H9 (cell line): ENCODE measurements around the gene FNDC3B. TPM values are rescaled to one million over a fixed set of nuclear protein-coding genes. Genes with fewer than 3 reads are reported as not detected.

Experiments used
- DNase-seq: peaks from one replicate; pipeline ENCODE4 v3.0.0-alpha.2; 2017
- H2AFZ ChIP-seq: one replicate; pipeline ENCODE4 v1.6.1; 2013; ENCODE audit warnings: mild to moderate bottlenecking, low read length, control low read depth, moderate library complexity
- H2AK5ac ChIP-seq: 2 replicates; pipeline ENCODE4 v1.6.1; 2013; ENCODE audit warnings: low read length, control low read depth, mixed read lengths; ENCODE audit not compliant: insufficient read length
- H2BK120ac ChIP-seq: one replicate; pipeline ENCODE4 v1.6.1; 2013; ENCODE audit warnings: low read depth, mild to moderate bottlenecking, low read length, control low read depth, inconsistent platforms; ENCODE audit not compliant: poor library complexity, severe bottlenecking
- H2BK12ac ChIP-seq: 2 replicates; pipeline ENCODE4 v1.6.1; 2013; ENCODE audit warnings: low read length, control low read depth, mixed read lengths, low read depth; ENCODE audit not compliant: insufficient read length
- H2BK15ac ChIP-seq: 2 replicates; pipeline ENCODE4 v1.6.1; 2013; ENCODE audit warnings: low read depth, low read length, control low read depth
- H2BK20ac ChIP-seq: one replicate; pipeline ENCODE4 v1.6.1; 2013; ENCODE audit warnings: low read depth, mild to moderate bottlenecking, low read length, control low read depth, inconsistent platforms; ENCODE audit not compliant: poor library complexity, severe bottlenecking
- H2BK5ac ChIP-seq: 2 replicates; pipeline ENCODE4 v1.6.1; 2013; ENCODE audit warnings: low read length, control low read depth, mixed read lengths; ENCODE audit not compliant: insufficient read length
- H3K14ac ChIP-seq: 2 replicates; pipeline ENCODE4 v1.6.1; 2013; ENCODE audit warnings: low read length, control low read depth; ENCODE audit not compliant: insufficient read depth
- H3K18ac ChIP-seq: 2 replicates; pipeline ENCODE4 v1.6.1; 2013; ENCODE audit warnings: low read depth, mild to moderate bottlenecking, mixed read lengths, low read length, control low read depth; ENCODE audit not compliant: insufficient read length
- H3K23ac ChIP-seq: 2 replicates; pipeline ENCODE4 v1.6.1; 2013; ENCODE audit warnings: low read length, control low read depth, mixed read lengths, low read depth; ENCODE audit not compliant: insufficient read length
- H3K23me2 ChIP-seq: 2 replicates; pipeline ENCODE4 v1.6.1; 2013; ENCODE audit warnings: low read depth, mild to moderate bottlenecking, mixed read lengths, low read length, control low read depth; ENCODE audit not compliant: insufficient read length, poor library complexity, severe bottlenecking
- H3K27ac ChIP-seq: 2 replicates; pipeline ENCODE4 v1.5.1; 2013; ENCODE audit warnings: low read length, control low read depth, mixed read lengths, low read depth; ENCODE audit not compliant: insufficient read length
- H3K27me3 ChIP-seq: 2 replicates; pipeline ENCODE4 v1.6.1; 2013; ENCODE audit warnings: low read length, control low read depth, inconsistent platforms; ENCODE audit not compliant: insufficient read depth
- H3K4ac ChIP-seq: 2 replicates; pipeline ENCODE4 v1.6.1; 2013; ENCODE audit warnings: low read depth, mild to moderate bottlenecking, control low read depth, inconsistent platforms, low read length, moderate library complexity
- H3K4me1 ChIP-seq: 2 replicates; pipeline ENCODE4 v1.6.1; 2013; ENCODE audit warnings: low read length, control low read depth, inconsistent platforms; ENCODE audit not compliant: insufficient read depth
- H3K4me2 ChIP-seq: 2 replicates; pipeline ENCODE4 v1.6.1; 2013; ENCODE audit warnings: low read length, control low read depth, mixed read lengths; ENCODE audit not compliant: insufficient read length, insufficient read depth
- H3K56ac ChIP-seq: 2 replicates; pipeline ENCODE4 v1.6.1; 2013; ENCODE audit warnings: low read depth, mild to moderate bottlenecking, mixed read lengths, low read length, control low read depth; ENCODE audit not compliant: insufficient read length
- H3K79me1 ChIP-seq: 2 replicates; pipeline ENCODE4 v1.6.1; 2013; ENCODE audit warnings: low read depth, mild to moderate bottlenecking, moderate library complexity, low read length, control low read depth, inconsistent platforms; ENCODE audit not compliant: insufficient read depth, poor library complexity, severe bottlenecking
- H3K79me2 ChIP-seq: 2 replicates; pipeline ENCODE4 v1.6.1; 2013; ENCODE audit warnings: low read length, control low read depth, inconsistent platforms; ENCODE audit not compliant: insufficient read depth
- H3K9ac ChIP-seq: 2 replicates; pipeline ENCODE4 v1.6.1; 2013; ENCODE audit warnings: low read length, control low read depth, mixed read lengths; ENCODE audit not compliant: insufficient read length; ENCODE audit errors: extremely low read depth
- H3K9me3 ChIP-seq: one replicate; pipeline ENCODE4 v1.6.1; 2013; ENCODE audit warnings: low read depth, low read length, inconsistent platforms; ENCODE audit not compliant: control insufficient read depth
- H3T11ph ChIP-seq: one replicate; pipeline ENCODE4 v1.6.1; 2013; ENCODE audit warnings: mild to moderate bottlenecking, low read length, control low read depth, inconsistent platforms
- H4K20me1 ChIP-seq: one replicate; pipeline ENCODE4 v1.6.1; 2013; ENCODE audit not compliant: control insufficient read depth, insufficient read length, insufficient read depth
- H4K5ac ChIP-seq: 2 replicates; pipeline ENCODE4 v1.6.1; 2013; ENCODE audit warnings: low read depth, mild to moderate bottlenecking, mixed read lengths, low read length, control low read depth; ENCODE audit not compliant: insufficient read length
- H4K8ac ChIP-seq: replicated peaks from 2 replicates; pipeline ENCODE4 v1.6.1; 2013; ENCODE audit warnings: low read length, control low read depth, mixed read lengths, low read depth; ENCODE audit not compliant: insufficient read length
- H4K91ac ChIP-seq: 2 replicates; pipeline ENCODE4 v1.6.1; 2013; ENCODE audit warnings: low read depth, mild to moderate bottlenecking, moderate library complexity, mixed read lengths, low read length, control low read depth; ENCODE audit not compliant: insufficient read length
- H3K27ac Mint-ChIP-seq, 3 experiments: 2 replicates in 2 of 3; 3 replicates in 1 of 3; pipeline ENCODE4 v1.8.0; 2020 to 2021; ENCODE audit warnings: mixed read lengths in 3 of 3, mild to moderate bottlenecking in 1 of 3, moderate library complexity in 1 of 3
- H3K27me3 Mint-ChIP-seq: 2 replicates; pipeline ENCODE4 v1.8.0; 2021; ENCODE audit warnings: low read depth, mild to moderate bottlenecking, moderate library complexity, mixed read lengths
- H3K36me3 Mint-ChIP-seq, 3 experiments: 2 replicates in 2 of 3; 3 replicates in 1 of 3; pipeline ENCODE4 v1.8.0; 2020 to 2021; ENCODE audit warnings: low read depth in 3 of 3, mixed read lengths in 3 of 3; ENCODE audit not compliant: insufficient read depth in 1 of 3
- H3K4me1 Mint-ChIP-seq, 2 experiments: 2 replicates each; pipeline ENCODE4 v1.8.0; 2020; ENCODE audit warnings: mixed read lengths in 2 of 2
- H3K4me3 Mint-ChIP-seq, 2 experiments: 2 replicates in 1 of 2; 3 replicates in 1 of 2; pipeline ENCODE4 v1.8.0; 2020 to 2021; ENCODE audit warnings: mild to moderate bottlenecking in 2 of 2, mixed read lengths in 2 of 2, moderate library complexity in 1 of 2
- H3K9me3 Mint-ChIP-seq, 2 experiments: 2 replicates in 1 of 2; 3 replicates in 1 of 2; pipeline ENCODE4 v1.8.0; 2020; ENCODE audit warnings: mild to moderate bottlenecking in 2 of 2, mixed read lengths in 2 of 2, moderate library complexity in 1 of 2
- CTCF ChIP-seq: fragments of 200-600 bp; sonication (generic); conservative IDR thresholded peaks from 3 replicates; pipeline ENCODE4 v1.8.0; 2021; ENCODE audit warnings: antibody characterized with exemption, mild to moderate bottlenecking
- WGBS: extraction: QIAGEN DNeasy Blood & Tissue Kit; methylation state at CpG from one replicate; pipeline ENCODE4 v1.1.7; 2013; ENCODE audit warnings: missing lambda C conversion rate, low lambda C conversion rate, mixed read lengths; ENCODE audit not compliant: insufficient read length; ENCODE audit errors: extremely low coverage; 5-methylcytosine and 5-hydroxymethylcytosine counted together
- total RNA-seq: library from RNA; stranded (reverse); gene quantifications from 2 replicates; pipeline ENCODE4 v1.2.1, GENCODE V29; 2021

The FNDC3B gene
- total RNA-seq, 1 experiment from 2014 or later, result 43.8 TPM

- no peak overlapping the region for H4K5ac ChIP-seq
- H3K4me1 ChIP-seq, result peaks cover 25% of the 10 kb centered on the region
- H4K91ac ChIP-seq, result no peak overlapping the region
- H3K9me3 Mint-ChIP-seq, result no peaks in the 10 kb centered on the region
- H2BK15ac ChIP-seq, result no peak overlapping the region
- no peak overlapping the region for H3K14ac ChIP-seq
- no peak overlapping the region for H3K4me3 Mint-ChIP-seq
- no peaks in the 10 kb centered on the region; a peak in 1 of 7 replicates for H3K36me3 Mint-ChIP-seq
- H3K23ac ChIP-seq, result no peak overlapping the region
- no peak overlapping the region for H3K27ac Mint-ChIP-seq
- H3K9me3 ChIP-seq, result no peaks in the 10 kb centered on the region
- no peak overlapping the region for H2BK20ac ChIP-seq
- H2BK120ac ChIP-seq, result no peak overlapping the region
- H3K23me2 ChIP-seq, result no peaks in the 10 kb centered on the region
- H3K4ac ChIP-seq, result no peak overlapping the region
- H2BK12ac ChIP-seq, result no peak overlapping the region
- H3K18ac ChIP-seq, result no peak overlapping the region
- no peak overlapping the region for H3T11ph ChIP-seq
- no peak overlapping the region for H3K9ac ChIP-seq
- no peak overlapping the region for H4K8ac ChIP-seq
- no peaks in the 10 kb centered on the region for H3K27me3 Mint-ChIP-seq
- H3K4me2 ChIP-seq, result no peak overlapping the region
- H2AK5ac ChIP-seq, result no peak overlapping the region
- H3K4me1 Mint-ChIP-seq, result peaks cover 83% of the 10 kb centered on the region in 2 experiments
- no peak overlapping the region for H3K56ac ChIP-seq
- no peak overlapping the region for H3K27ac ChIP-seq
- peaks cover 3% of the 10 kb centered on the region; the same call in 1 of the 2 replicates for H3K79me2 ChIP-seq
- no CpG with 5 or more reads among the region's 3 CpGs for WGBS
- no peak overlapping the region for H2AFZ ChIP-seq
- H3K27me3 ChIP-seq, result no peaks in the 10 kb centered on the region
- peaks cover 7% of the 10 kb centered on the region for H3K79me1 ChIP-seq
- TF ChIP-seq CTCF, result no peak
- no peak for DNase-seq
- no peaks in the 10 kb centered on the region for H4K20me1 ChIP-seq
- H2BK5ac ChIP-seq, result no peak overlapping the region
These were observed 118.3 kb downstream of the FNDC3B start for GRCh38 chr3:172157564-172158258.
